ENCODE results near the gene COL18A1. TPM values are rescaled to one million over a fixed set of nuclear protein-coding genes. Genes with fewer than 3 reads are reported as not detected.
A peak's percentile ranks its signal among the peaks of the same experiment; 100 is the strongest.

The COL18A1 gene
- total and polyA plus RNA-seq, 2 of the 8 experiments (the other 6 are each of a cell fraction or from before 2014, with no cell fraction given) = 145 to 201 TPM

- TF ChIP-seq CHD7 (IDR thresholded peaks at IDR 0.05; ENCODE audit: insufficient replicate concordance, low read length) (no peak), BCL11A (IDR thresholded peaks at IDR 0.05; ENCODE audit: low read depth in 2 of 2, low read length in 2 of 2) (no peak), PHF8 (conservative IDR thresholded peaks at IDR 0.05; ENCODE audit: low read depth, low read length) (0 out of 2 replicates have a peak, but pooled peaks have one; percentile 22), SIRT6 (IDR thresholded peaks at IDR 0.05; ENCODE audit: low read length) (no peak), RAD21 (IDR thresholded peaks at IDR 0.05 in 1 of 2, conservative IDR thresholded peaks at IDR 0.05 in 1 of 2; ENCODE audit: low read depth in 2 of 2, low read length in 2 of 2) (no peak)
Measured at GRCh38 chr21:45405271-45405818, 380 bp downstream of the COL18A1 start (continued).

Data from H1 (cell line).